ENCODE results near the gene JPH4. TPM values are rescaled to one million over a fixed set of nuclear protein-coding genes. Genes with fewer than 3 reads are reported as not detected.

The JPH4 gene
- total RNA-seq, 1 donor from 2014 or later, result 7.4 TPM

GRCh38 chr14:23525611-23526010, 53.0 kb downstream of the JPH4 start:
- Mint-ChIP-seq H3K4me3 (no peak overlapping the region), H3K27me3 (ENCODE audit: low read depth) (no peaks in the 10 kb centered on the region), H3K36me3 (peaks cover 11% of the 10 kb centered on the region), H3K27ac (no peak overlapping the region), H3K9me3 (no peaks in the 10 kb centered on the region), H3K4me1 (peaks cover 6% of the 10 kb centered on the region)
- DNase-seq (ENCODE audit: low spot score in 2 of 2, unreplicated experiment in 2 of 2), result no peak
- TF ChIP-seq, protein P1, sequence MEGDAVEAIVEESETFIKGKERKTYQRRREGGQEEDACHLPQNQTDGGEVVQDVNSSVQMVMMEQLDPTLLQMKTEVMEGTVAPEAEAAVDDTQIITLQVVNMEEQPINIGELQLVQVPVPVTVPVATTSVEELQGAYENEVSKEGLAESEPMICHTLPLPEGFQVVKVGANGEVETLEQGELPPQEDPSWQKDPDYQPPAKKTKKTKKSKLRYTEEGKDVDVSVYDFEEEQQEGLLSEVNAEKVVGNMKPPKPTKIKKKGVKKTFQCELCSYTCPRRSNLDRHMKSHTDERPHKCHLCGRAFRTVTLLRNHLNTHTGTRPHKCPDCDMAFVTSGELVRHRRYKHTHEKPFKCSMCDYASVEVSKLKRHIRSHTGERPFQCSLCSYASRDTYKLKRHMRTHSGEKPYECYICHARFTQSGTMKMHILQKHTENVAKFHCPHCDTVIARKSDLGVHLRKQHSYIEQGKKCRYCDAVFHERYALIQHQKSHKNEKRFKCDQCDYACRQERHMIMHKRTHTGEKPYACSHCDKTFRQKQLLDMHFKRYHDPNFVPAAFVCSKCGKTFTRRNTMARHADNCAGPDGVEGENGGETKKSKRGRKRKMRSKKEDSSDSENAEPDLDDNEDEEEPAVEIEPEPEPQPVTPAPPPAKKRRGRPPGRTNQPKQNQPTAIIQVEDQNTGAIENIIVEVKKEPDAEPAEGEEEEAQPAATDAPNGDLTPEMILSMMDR (IDR thresholded peaks at IDR 0.05; ENCODE audit: unreplicated experiment), result no peak

DNA sequence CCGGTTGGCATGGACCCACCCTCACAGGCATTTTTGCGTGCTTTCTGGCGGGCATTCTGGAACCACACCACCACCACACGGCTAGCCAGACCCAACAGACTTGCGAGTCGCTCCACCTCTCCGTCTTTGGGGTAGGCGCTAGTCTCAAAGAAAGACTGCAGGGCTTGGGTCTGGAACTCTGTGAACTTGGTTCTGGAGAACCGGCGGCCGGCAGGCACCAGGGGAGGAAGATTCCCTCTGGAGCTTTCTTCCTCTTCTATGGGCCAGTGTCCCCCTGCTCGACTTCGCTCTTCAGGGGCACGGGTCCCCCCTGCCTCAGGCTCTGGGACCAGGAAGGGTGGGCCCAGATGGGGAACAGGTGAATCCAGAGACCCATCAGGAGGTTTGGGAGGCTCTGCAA, 53.6 kb downstream of the JPH4 start:
- Mint-ChIP-seq H3K4me1 (peaks cover 4% of the 10 kb centered on the region), H3K27me3 (ENCODE audit: low read depth) (no peaks in the 10 kb centered on the region), H3K36me3 (peaks cover 11% of the 10 kb centered on the region), H3K27ac (no peak overlapping the region), H3K9me3 (no peaks in the 10 kb centered on the region), H3K4me3 (no peak overlapping the region)
- TF ChIP-seq, protein P1 (IDR thresholded peaks at IDR 0.05; ENCODE audit: unreplicated experiment), result no peak
- DNase-seq (ENCODE audit: low spot score in 2 of 2, unreplicated experiment in 2 of 2), result no peak

DNA sequence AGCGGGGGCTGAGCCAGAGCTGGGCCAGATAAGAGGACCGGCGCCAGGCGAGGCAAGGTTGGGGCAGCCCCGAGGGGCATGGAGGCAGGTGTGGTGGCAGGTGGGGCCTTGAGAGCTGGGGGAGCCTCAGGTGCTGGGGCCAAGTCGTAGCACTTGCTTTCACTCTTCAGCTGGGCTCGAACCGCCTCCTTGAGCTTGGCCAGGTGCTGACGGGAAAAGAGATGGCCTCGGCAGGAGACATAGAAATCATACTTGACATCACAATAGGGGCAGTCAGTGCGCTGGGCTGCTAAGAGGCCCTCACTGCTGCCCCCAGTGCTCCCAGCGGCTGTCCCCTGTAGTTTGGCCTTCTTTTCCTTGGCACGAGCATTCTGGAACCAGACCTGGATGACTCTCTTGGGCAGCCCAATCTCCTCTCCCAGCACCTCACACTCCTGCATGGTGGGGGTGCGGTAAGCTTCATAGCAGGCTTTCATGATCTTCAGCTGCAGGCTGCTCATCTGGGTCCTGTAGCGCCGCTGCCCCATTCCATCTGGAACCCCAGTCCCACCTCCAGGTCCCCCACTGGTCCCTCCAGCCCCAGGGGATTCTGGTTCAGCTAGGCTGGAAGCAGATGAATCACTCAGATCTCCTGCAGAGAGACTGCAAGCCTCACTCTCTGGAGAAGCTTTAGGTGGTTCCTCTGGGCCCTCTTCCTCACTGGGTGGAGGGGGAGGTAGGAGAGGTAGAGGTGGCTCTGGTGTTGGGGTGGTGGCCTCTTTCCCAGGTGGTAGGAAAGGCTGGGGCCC, 55.2 kb downstream of the JPH4 start:
- H3K9me3 Mint-ChIP-seq, result no peaks in the 10 kb centered on the region
- H3K27ac Mint-ChIP-seq, result no peak overlapping the region

GRCh38 chr14:23522643-23523198, 55.9 kb downstream of the JPH4 start:
- no peaks in the 10 kb centered on the region for H3K27me3 Mint-ChIP-seq (ENCODE audit: low read depth)
- no peak overlapping the region for H3K4me3 Mint-ChIP-seq
- no peak overlapping the region for H3K27ac Mint-ChIP-seq
- peaks cover 8% of the 10 kb centered on the region for H3K36me3 Mint-ChIP-seq
- TF ChIP-seq, protein P1 (IDR thresholded peaks at IDR 0.05; ENCODE audit: unreplicated experiment), result no peak
- DNase-seq (ENCODE audit: low spot score in 2 of 2, unreplicated experiment in 2 of 2), result no peak
- H3K9me3 Mint-ChIP-seq, result no peaks in the 10 kb centered on the region
- no peaks in the 10 kb centered on the region for H3K4me1 Mint-ChIP-seq

More for the DNA sequence above, 55.2 kb downstream of the JPH4 start:
- Mint-ChIP-seq H3K4me1 (no peaks in the 10 kb centered on the region), H3K27me3 (ENCODE audit: low read depth) (no peaks in the 10 kb centered on the region), H3K36me3 (peaks cover 9% of the 10 kb centered on the region), H3K4me3 (no peak overlapping the region)
- no peak for DNase-seq (ENCODE audit: low spot score in 2 of 2, unreplicated experiment in 2 of 2)
- TF ChIP-seq, protein P1 (IDR thresholded peaks at IDR 0.05; ENCODE audit: unreplicated experiment), result no peak

- DNase-seq (ENCODE audit: low spot score in 2 of 2, unreplicated experiment in 2 of 2), result no peak
- Mint-ChIP-seq H3K4me3 (no peak overlapping the region), H3K4me1 (no peaks in the 10 kb centered on the region), H3K27me3 (ENCODE audit: low read depth) (no peaks in the 10 kb centered on the region), H3K36me3 (peaks cover 8% of the 10 kb centered on the region), H3K27ac (no peak overlapping the region), H3K9me3 (no peaks in the 10 kb centered on the region)
- TF ChIP-seq, protein P1 (IDR thresholded peaks at IDR 0.05; ENCODE audit: unreplicated experiment), result no peak
These were observed 56.6 kb downstream of the JPH4 start for GRCh38 chr14:23521785-23522640.
